Neural crest cell (in vitro differentiated cells): ENCODE measurements around the gene MED8. TPM values are rescaled to one million over a fixed set of nuclear protein-coding genes. Genes with fewer than 3 reads are reported as not detected.
A peak's percentile ranks its signal among the peaks of the same experiment; 100 is the strongest.
"Not testable (repeated sequence)": the region's sequence is repeated elsewhere in the genome, so short reads cannot be mapped to it uniquely, and the experiment has no call there.

ENCODE experiments used
- DNase-seq: peaks from one replicate; pipeline ENCODE4 v3.0.0; 2021; ENCODE audit warnings: low read depth, mixed read lengths, low spot score
- H3K27ac Mint-ChIP-seq: one replicate; pipeline ENCODE4 v1.8.0; 2021; ENCODE audit warnings: mild to moderate bottlenecking, mixed read lengths; ENCODE audit not compliant: unreplicated experiment
- H3K27me3 Mint-ChIP-seq: 2 replicates; pipeline ENCODE4 v1.8.0; 2021; ENCODE audit warnings: low read depth, mild to moderate bottlenecking, mixed read lengths
- H3K36me3 Mint-ChIP-seq: 2 replicates; pipeline ENCODE4 v1.8.0; 2021; ENCODE audit warnings: low read depth, mild to moderate bottlenecking, mixed read lengths
- H3K4me1 Mint-ChIP-seq: 2 replicates; pipeline ENCODE4 v1.8.0; 2021; ENCODE audit warnings: mixed read lengths
- H3K4me3 Mint-ChIP-seq: one replicate; pipeline ENCODE4 v1.8.0; 2021; ENCODE audit warnings: mild to moderate bottlenecking, mixed read lengths
- H3K9me3 Mint-ChIP-seq: 2 replicates; pipeline ENCODE4 v1.8.0; 2021; ENCODE audit warnings: mixed read lengths
- CTCF ChIP-seq: fragments of 200-600 bp; sonication (generic); conservative IDR thresholded peaks from 2 replicates; pipeline ENCODE4 v1.5.0; 2021; ENCODE audit warnings: antibody characterized with exemption, mild to moderate bottlenecking
- total RNA-seq: library from RNA; stranded (reverse); gene quantifications from 2 replicates; pipeline ENCODE4 v1.2.1, GENCODE V29; 2021

The MED8 gene
- total RNA-seq, 1 donor from 2014 or later, result 33.9 TPM

GRCh38 chr1:43402089-43402865 lies 12.7 kb upstream of the MED8 start:
- H3K27ac Mint-ChIP-seq, result no peak overlapping the region
- no peaks in the 10 kb centered on the region for H3K4me1 Mint-ChIP-seq
- DNase-seq, result no peak

GRCh38 chr1:43400441-43400840 lies 10.8 kb upstream of the MED8 start:
- not testable (repeated sequence) for H3K4me1 Mint-ChIP-seq, H3K27ac Mint-ChIP-seq, H3K4me3 Mint-ChIP-seq, DNase-seq, H3K36me3 Mint-ChIP-seq, H3K27me3 Mint-ChIP-seq, H3K9me3 Mint-ChIP-seq

More at GRCh38 chr1:43402089-43402865, 12.7 kb upstream of the MED8 start:
- TF ChIP-seq CTCF, result no peak
- H3K36me3 Mint-ChIP-seq, result peaks cover 8% of the 10 kb centered on the region
- no peak overlapping the region for H3K4me3 Mint-ChIP-seq
- no peaks in the 10 kb centered on the region for H3K27me3 Mint-ChIP-seq
- H3K9me3 Mint-ChIP-seq, result no peaks in the 10 kb centered on the region

GRCh38 chr1:43398227-43398626 lies 8.6 kb upstream of the MED8 start:
- no peaks in the 10 kb centered on the region for H3K9me3 Mint-ChIP-seq
- no peak for TF ChIP-seq CTCF
- no peak overlapping the region for H3K27ac Mint-ChIP-seq
- H3K27me3 Mint-ChIP-seq, result no peaks in the 10 kb centered on the region
- H3K4me3 Mint-ChIP-seq, result no peak overlapping the region
- no peaks in the 10 kb centered on the region for H3K4me1 Mint-ChIP-seq
- DNase-seq, result no peak
- peaks cover 2% of the 10 kb centered on the region for H3K36me3 Mint-ChIP-seq

GRCh38 chr1:43396059-43396458 lies 6.5 kb upstream of the MED8 start:
- no peaks in the 10 kb centered on the region for H3K9me3 Mint-ChIP-seq
- peaks cover 2% of the 10 kb centered on the region for H3K36me3 Mint-ChIP-seq
- H3K4me1 Mint-ChIP-seq, result no peaks in the 10 kb centered on the region
- no peak overlapping the region for H3K27ac Mint-ChIP-seq
- H3K4me3 Mint-ChIP-seq, result no peak overlapping the region
- no peaks in the 10 kb centered on the region for H3K27me3 Mint-ChIP-seq
- DNase-seq, result no peak
- no peak for TF ChIP-seq CTCF

GRCh38 chr1:43395523-43395922 lies 5.9 kb upstream of the MED8 start:
- H3K4me1 Mint-ChIP-seq, result peaks cover 3% of the 10 kb centered on the region
- no peak overlapping the region for H3K27ac Mint-ChIP-seq
- no peaks in the 10 kb centered on the region for H3K9me3 Mint-ChIP-seq
- H3K27me3 Mint-ChIP-seq, result no peaks in the 10 kb centered on the region
- peaks cover 2% of the 10 kb centered on the region for H3K36me3 Mint-ChIP-seq
- H3K4me3 Mint-ChIP-seq, result no peak overlapping the region
- no peak for TF ChIP-seq CTCF
- no peak for DNase-seq

- no peaks in the 10 kb centered on the region for H3K36me3 Mint-ChIP-seq
- no peak for DNase-seq
- no peaks in the 10 kb centered on the region for H3K27me3 Mint-ChIP-seq
- H3K4me1 Mint-ChIP-seq, result peaks cover 23% of the 10 kb centered on the region
- H3K9me3 Mint-ChIP-seq, result no peaks in the 10 kb centered on the region
- peak overlapping the region; percentile 74 for H3K4me3 Mint-ChIP-seq
- no peak overlapping the region for H3K27ac Mint-ChIP-seq
- TF ChIP-seq CTCF, result no peak
Measured at GRCh38 chr1:43392702-43393101, 3.1 kb upstream of the MED8 start.
